Thyroid gland (tissue), 4 donors: Measurements from ENCODE around the gene SLC7A10. TPM values are rescaled to one million over a fixed set of nuclear protein-coding genes. Genes with fewer than 3 reads are reported as not detected.

Experiments used
- DNase-seq, 2 donors: peaks; one replicate each; pipeline ENCODE4 v3.0.0-alpha.2; 2019
- H3K27ac ChIP-seq, 3 donors: fragments of 200-600 bp; sonication (generic); 1 replicate in 2 of 3; 2 replicates in 1 of 3; pipeline ENCODE4 v1.5.1; 2016 to 2019; ENCODE audit warnings: mild to moderate bottlenecking in 1 of 3, moderate library complexity in 1 of 3
- H3K27me3 ChIP-seq: fragments of 200-600 bp; sonication (generic); one replicate; pipeline ENCODE4 v1.5.1; 2019
- H3K36me3 ChIP-seq, 2 donors: fragments of 200-600 bp; sonication (generic); one replicate each; pipeline ENCODE4 v1.5.1; 2016 to 2019
- H3K4me1 ChIP-seq, 2 donors: fragments of 200-600 bp; sonication (generic); one replicate each; pipeline ENCODE4 v1.5.1; 2017 to 2019
- H3K4me3 ChIP-seq, 3 donors: fragments of 200-600 bp; sonication (generic); replicated peaks in 1 of 3; 1 replicate in 2 of 3; 2 replicates in 1 of 3; pipeline ENCODE4 v1.5.1; 2016; ENCODE audit warnings: mild to moderate bottlenecking in 1 of 3
- H3K9me3 ChIP-seq: fragments of 200-600 bp; sonication (generic); one replicate; pipeline ENCODE4 v1.5.1; 2017
- CTCF ChIP-seq, 6 experiments: fragments of 200-600 bp in 3 of 6; fragments of 450-650 bp in 3 of 6; sonication (generic) in 3 of 6; IDR thresholded peaks; one replicate each; pipeline ENCODE4 v1.5.1; 2016 to 2019; ENCODE audit warnings: antibody characterized with exemption in 6 of 6, mild to moderate bottlenecking in 2 of 6, inconsistent platforms in 1 of 6, moderate library complexity in 1 of 6
- POLR2A ChIP-seq, 2 donors: fragments of 450-650 bp; IDR thresholded peaks; one replicate each; pipeline ENCODE4 v1.6.1; 2017; ENCODE audit warnings: antibody characterized with exemption in 2 of 2, mild to moderate bottlenecking in 2 of 2, moderate library complexity in 1 of 2
- WGBS, 2 donors: methylation state at CpG; one replicate each; pipeline ENCODE4 v1.1.5; 2017; 5-methylcytosine and 5-hydroxymethylcytosine counted together
- intact Hi-C: fragments of 100-400 bp; cut with DNase I; formaldehyde crosslinking; loops from one replicate; pipeline ENCODE4 v1.15.1; 2023
- total RNA-seq, 4 donors: library from RNA; depleted of rRNA; stranded (reverse); fragments of >200 nt; gene quantifications; one replicate each; pipeline ENCODE4 v1.2.3, GENCODE V29; 2016

Gene SLC7A10
- total RNA-seq, 4 donors from 2014 or later: 0.29 to 2.7 (median 0.78) TPM

- Histone ChIP-seq H3K9me3 (no peaks in the 10 kb centered on the region), H3K36me3 (no peaks in the 10 kb centered on the region), H3K4me3 (no peak overlapping the region), H3K4me1 (peaks cover 14 to 18% of the 10 kb centered on the region in 2 donors), H3K27me3 (no peaks in the 10 kb centered on the region), H3K27ac (no peak overlapping the region)
- 27 to 43% methylated on average over 7 to 8 of the region's 8 CpGs for WGBS, 2 donors
- intact Hi-C loops: loop anchor here (5.0 kb wide), 1 partner anchor 40 kb away; no protein-coding TSS in a partner anchor
- DNase-seq: peak; percentile 89 to 93
- TF ChIP-seq POLR2A (IDR thresholded peaks at IDR 0.05): no peak
Measured at GRCh38 chr19:33187183-33187540, 38.5 kb downstream of the SLC7A10 start.

- peak overlapping the region in 1 of 3 donors; percentile 24 for H3K27ac ChIP-seq
- intact Hi-C loops: loop anchor here (5.0 kb wide), 1 partner anchor 39 kb away; no protein-coding TSS in a partner anchor
- 52 to 60% methylated on average over 11 of the region's 11 CpGs for WGBS, 2 donors
- H3K4me1 ChIP-seq: peaks cover 14 to 18% of the 10 kb centered on the region in 2 donors
- TF ChIP-seq POLR2A (IDR thresholded peaks at IDR 0.05): no peak
- no peak for TF ChIP-seq CTCF (IDR thresholded peaks at IDR 0.05)
- no peaks in the 10 kb centered on the region for H3K9me3 ChIP-seq
- no peak overlapping the region for H3K4me3 ChIP-seq
- DNase-seq: no peak
- no peaks in the 10 kb centered on the region for H3K27me3 ChIP-seq
- no peaks in the 10 kb centered on the region for H3K36me3 ChIP-seq
Measured at GRCh38 chr19:33186431-33187182, 39.0 kb downstream of the SLC7A10 start.

GRCh38 chr19:33177417-33177979, 48.2 kb downstream of the SLC7A10 start:
- intact Hi-C loops: no loop called here
- Histone ChIP-seq H3K27me3 (no peaks in the 10 kb centered on the region), H3K4me1 (peaks cover 6 to 24% of the 10 kb centered on the region in 2 donors), H3K27ac (peak overlapping the region; percentile 58 to 89 (median 86)), H3K36me3 (no peaks in the 10 kb centered on the region), H3K9me3 (no peaks in the 10 kb centered on the region), H3K4me3 (peak overlapping the region; percentile 6 to 34 (median 15))
- 0% methylated on average over 1 of the region's 38 CpGs for WGBS, 2 donors
- TF ChIP-seq CTCF (IDR thresholded peaks at IDR 0.05): peak in 5 of 6 experiments; percentile 23 to 42 (median 36)
- TF ChIP-seq POLR2A (IDR thresholded peaks at IDR 0.05): no peak
- DNase-seq: no peak

DNA sequence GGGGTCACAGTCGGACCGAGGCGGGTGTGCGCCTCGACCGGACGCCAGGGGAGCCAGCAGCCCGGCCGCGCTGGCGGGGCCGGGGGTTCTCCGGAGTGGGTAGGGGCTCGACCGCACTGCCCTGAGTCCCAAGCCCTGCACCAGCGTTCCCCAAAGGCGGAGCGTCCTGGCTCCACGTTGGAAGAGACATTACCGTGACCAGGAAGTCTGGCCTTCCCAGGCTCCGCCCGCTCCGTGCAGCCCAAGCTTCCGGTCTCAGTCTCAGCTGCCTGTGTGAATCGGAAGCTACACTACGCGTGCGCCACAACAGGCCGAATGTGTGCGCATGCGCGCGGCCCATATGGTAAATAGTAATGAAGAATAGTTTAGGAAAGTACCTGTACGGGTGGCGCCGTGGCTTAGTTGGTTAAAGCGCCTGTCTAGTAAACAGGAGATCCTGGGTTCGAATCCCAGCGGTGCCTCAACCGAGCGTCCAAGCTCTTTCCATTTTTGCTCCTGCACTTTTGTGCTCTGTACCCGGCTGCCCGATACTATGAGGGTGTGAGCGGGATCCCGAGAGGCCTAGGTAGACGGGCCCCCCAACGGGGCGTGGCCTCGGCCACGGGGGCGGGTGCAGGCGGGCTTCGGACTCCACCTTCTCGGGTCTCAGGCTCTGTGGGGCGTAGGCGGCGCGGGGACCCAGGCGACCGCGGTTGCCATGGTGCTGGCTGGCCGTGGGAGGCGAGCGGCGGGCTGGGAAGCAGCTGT, 48.8 kb downstream of the SLC7A10 start:
- Histone ChIP-seq H3K4me3 (peak overlapping the region; percentile 6 to 83 (median 41)), H3K36me3 (no peaks in the 10 kb centered on the region), H3K4me1 (peaks cover 6 to 24% of the 10 kb centered on the region in 2 donors), H3K27ac (peak overlapping the region; percentile 67 to 89 (median 86)), H3K9me3 (no peaks in the 10 kb centered on the region), H3K27me3 (no peaks in the 10 kb centered on the region)
- peak; percentile 98 for DNase-seq
- peak in 1 of 2 donors; percentile 95 for TF ChIP-seq POLR2A (IDR thresholded peaks at IDR 0.05)
- peak in 4 of 6 experiments; percentile 20 to 28 (median 25) for TF ChIP-seq CTCF (IDR thresholded peaks at IDR 0.05)
- WGBS, 2 donors: 0 to 1% methylated on average over 20 to 23 of the region's 65 CpGs
- intact Hi-C loops: no loop called here

DNA sequence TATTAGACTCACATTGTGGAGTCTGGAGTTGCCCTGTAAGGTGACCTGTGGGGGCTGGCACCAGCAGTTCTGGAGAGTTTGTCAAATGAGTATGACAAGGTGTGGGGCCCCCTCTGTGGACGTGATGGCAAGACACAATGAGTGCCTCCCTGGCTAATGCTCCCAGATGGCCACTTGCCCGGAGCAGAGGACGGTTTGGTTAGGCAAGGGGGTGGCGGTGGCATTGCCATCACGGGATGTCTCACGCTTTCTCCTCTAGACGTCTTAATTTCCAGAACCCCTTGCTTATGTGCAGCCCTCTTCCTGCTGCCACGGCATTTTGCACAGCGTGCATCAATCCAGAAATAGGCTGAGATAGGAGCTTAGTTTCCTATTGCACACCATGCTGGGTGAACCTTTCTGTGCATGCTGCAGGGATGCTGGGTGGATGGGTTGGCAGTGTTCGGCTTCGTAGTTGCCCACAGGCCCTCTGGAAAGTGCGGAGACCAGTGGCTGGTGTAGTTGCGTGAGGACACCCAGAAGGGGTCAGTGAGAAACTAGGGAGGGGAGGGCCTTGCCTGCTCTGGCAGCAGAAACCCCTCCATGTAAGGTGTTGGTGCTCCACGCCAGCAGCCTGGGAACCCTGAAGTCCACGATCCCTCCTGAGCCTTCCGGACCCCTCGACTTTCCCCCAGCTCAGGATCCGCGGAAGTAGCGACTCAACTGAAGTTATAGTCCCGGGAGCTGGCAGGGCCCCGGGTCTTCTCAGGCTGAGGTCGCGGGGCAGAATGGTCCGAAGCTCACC, 49.6 kb downstream of the SLC7A10 start:
- 21 to 26% methylated on average over 13 to 17 of the region's 25 CpGs for WGBS, 2 donors
- peak overlapping the region; percentile 67 to 89 (median 86) for H3K27ac ChIP-seq
- peak overlapping the region in 2 of 3 donors; percentile 41 to 83 for H3K4me3 ChIP-seq
- TF ChIP-seq POLR2A (IDR thresholded peaks at IDR 0.05): no peak
- TF ChIP-seq CTCF (IDR thresholded peaks at IDR 0.05): no peak
- DNase-seq: no peak
- peaks cover 6 to 24% of the 10 kb centered on the region in 2 donors for H3K4me1 ChIP-seq
- intact Hi-C loops: no loop called here
- no peaks in the 10 kb centered on the region for H3K36me3 ChIP-seq
- H3K27me3 ChIP-seq: no peaks in the 10 kb centered on the region
- no peaks in the 10 kb centered on the region for H3K9me3 ChIP-seq
